ENCODE data around the gene ITGB5. TPM values are rescaled to one million over a fixed set of nuclear protein-coding genes. Genes with fewer than 3 reads are reported as not detected.

ITGB5 gene
- total RNA-seq, 1 experiment from 2014 or later, result 116 TPM

GRCh38 chr3:124873226-124873625 is 13.9 kb downstream of the ITGB5 start:
- ChIA-PET CTCF (no interaction called here), POLR2A (ENCODE audit: low non-redundant PET) (no interaction called here)
- Histone ChIP-seq H3K36me3 (ENCODE audit: insufficient read depth, low read length, poor library complexity, severe bottlenecking) (peaks cover 9% of the 10 kb centered on the region), H3K4me1 (ENCODE audit: insufficient read depth, low read length, poor library complexity, severe bottlenecking) (peaks cover 37% of the 10 kb centered on the region), H3K4me3 (ENCODE audit: low read depth, low read length, poor library complexity, severe bottlenecking) (no peak overlapping the region), H3K27me3 (replicated peaks; ENCODE audit: insufficient read depth, low read depth, low read length, poor library complexity) (no peaks in the 10 kb centered on the region), H3K9me3 (ENCODE audit: low read depth, low read length, poor library complexity, severe bottlenecking) (no peaks in the 10 kb centered on the region), H3K27ac (ENCODE audit: low read depth, low read length, poor library complexity, severe bottlenecking) (no peak overlapping the region)
- no peak for DNase-seq (ENCODE audit: low spot score)
- TF ChIP-seq EZH2 (IDR thresholded peaks at IDR 0.05; ENCODE audit: borderline replicate concordance, low read depth, low read length, poor library complexity, severe bottlenecking), result no peak
- no peak for TF ChIP-seq CTCF (conservative IDR thresholded peaks at IDR 0.05; ENCODE audit: low read depth, low read length)
- no TSS peak for BruUV-seq (replicated peaks)
- intact Hi-C loops (cut with micrococcal nuclease; ENCODE audit: unreplicated experiment), result no loop called here

GRCh38 chr3:124867511-124867910 is 19.7 kb downstream of the ITGB5 start:
- no peak overlapping the region for H3K4me3 ChIP-seq (ENCODE audit: low read depth, low read length, poor library complexity, severe bottlenecking)
- intact Hi-C loops (cut with micrococcal nuclease; ENCODE audit: unreplicated experiment), result no loop called here
- DNase-seq (ENCODE audit: low spot score), result no peak
- H3K9me3 ChIP-seq (ENCODE audit: low read depth, low read length, poor library complexity, severe bottlenecking), result no peaks in the 10 kb centered on the region
- CTCF ChIA-PET, result no interaction called here
- TF ChIP-seq CTCF (conservative IDR thresholded peaks at IDR 0.05; ENCODE audit: low read depth, low read length), result no peak
- no peak for TF ChIP-seq EZH2 (IDR thresholded peaks at IDR 0.05; ENCODE audit: borderline replicate concordance, low read depth, low read length, poor library complexity, severe bottlenecking)
- BruUV-seq (replicated peaks), result no TSS peak
- H3K27ac ChIP-seq (ENCODE audit: low read depth, low read length, poor library complexity, severe bottlenecking), result no peak overlapping the region
- no peaks in the 10 kb centered on the region for H3K4me1 ChIP-seq (ENCODE audit: insufficient read depth, low read length, poor library complexity, severe bottlenecking)
- POLR2A ChIA-PET (ENCODE audit: low non-redundant PET), result no interaction called here
- peaks cover 7% of the 10 kb centered on the region for H3K36me3 ChIP-seq (ENCODE audit: insufficient read depth, low read length, poor library complexity, severe bottlenecking)
- no peaks in the 10 kb centered on the region for H3K27me3 ChIP-seq (replicated peaks; ENCODE audit: insufficient read depth, low read depth, low read length, poor library complexity)

GRCh38 chr3:124862006-124862405 is 25.2 kb downstream of the ITGB5 start:
- H3K27me3 ChIP-seq (replicated peaks; ENCODE audit: insufficient read depth, low read depth, low read length, poor library complexity), result no peaks in the 10 kb centered on the region
- no peak overlapping the region for H3K27ac ChIP-seq (ENCODE audit: low read depth, low read length, poor library complexity, severe bottlenecking)
- POLR2A ChIA-PET (ENCODE audit: low non-redundant PET), result no interaction called here
- CTCF ChIA-PET, result no interaction called here
- H3K4me1 ChIP-seq (ENCODE audit: insufficient read depth, low read length, poor library complexity, severe bottlenecking), result peaks cover 15% of the 10 kb centered on the region
- H3K36me3 ChIP-seq (ENCODE audit: insufficient read depth, low read length, poor library complexity, severe bottlenecking), result peaks cover 9% of the 10 kb centered on the region
- TF ChIP-seq CTCF (conservative IDR thresholded peaks at IDR 0.05; ENCODE audit: low read depth, low read length), result no peak
- no TSS peak for BruUV-seq (replicated peaks)
- DNase-seq (ENCODE audit: low spot score), result no peak
- no peaks in the 10 kb centered on the region for H3K9me3 ChIP-seq (ENCODE audit: low read depth, low read length, poor library complexity, severe bottlenecking)
- intact Hi-C loops (cut with micrococcal nuclease; ENCODE audit: unreplicated experiment), result no loop called here
- no peak overlapping the region for H3K4me3 ChIP-seq (ENCODE audit: low read depth, low read length, poor library complexity, severe bottlenecking)
